ENCODE data around the gene AP1G2. TPM values are rescaled to one million over a fixed set of nuclear protein-coding genes. Genes with fewer than 3 reads are reported as not detected.
A peak's percentile ranks its signal among the peaks of the same experiment; 100 is the strongest.

Gene AP1G2
- total and polyA plus RNA-seq, 2 of the 13 experiments (the other 11 are each of a cell fraction or from before 2014, with no cell fraction given) = 96.9 to 611 TPM

DNA sequence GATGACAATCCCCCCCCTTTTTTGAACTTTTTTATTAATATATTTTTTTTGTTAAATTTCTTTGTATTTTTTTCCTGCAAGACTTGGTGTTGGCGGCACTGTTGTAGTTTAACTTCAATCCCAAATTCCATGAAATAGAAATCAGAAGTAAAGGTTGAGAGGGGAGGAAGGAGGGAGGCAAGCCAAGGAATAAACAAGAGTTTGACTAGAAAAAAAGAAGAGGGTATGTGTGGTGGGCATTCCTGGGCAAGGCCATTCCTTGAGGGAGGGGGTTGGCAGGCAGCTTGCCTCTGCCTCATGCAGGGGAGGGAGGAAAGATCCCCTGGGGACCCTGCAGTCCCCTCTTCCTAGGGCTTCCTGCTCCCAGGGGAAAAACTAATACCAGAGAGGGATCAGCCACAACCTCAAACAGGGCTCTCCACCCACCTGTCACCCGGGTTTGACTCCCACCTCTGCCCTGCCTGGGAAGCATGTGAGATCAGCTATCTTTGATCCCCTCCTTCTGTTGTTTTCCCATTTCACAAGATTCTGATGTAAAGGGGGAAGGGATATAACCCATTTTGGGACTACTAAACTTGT lies 519 bp upstream of the AP1G2 start (continued):
- TF ChIP-seq ZNF646 (CRISPR knock-in tag; IDR thresholded peaks at IDR 0.05) (no peak), ZNF20 (CRISPR knock-in tag; IDR thresholded peaks at IDR 0.05) (no peak), ZNF580 (CRISPR knock-in tag; IDR thresholded peaks at IDR 0.05; ENCODE audit: borderline replicate concordance, low read depth) (no peak), POGZ (CRISPR knock-in tag; IDR thresholded peaks at IDR 0.05) (no peak), ZNF296 (CRISPR knock-in tag; conservative IDR thresholded peaks at IDR 0.05) (no peak), FOXC1 (CRISPR knock-in tag; IDR thresholded peaks at IDR 0.05; ENCODE audit: borderline replicate concordance) (no peak), RAD21 (CRISPR knock-in tag; IDR thresholded peaks at IDR 0.05) (no peak), PITX1 (CRISPR knock-in tag; IDR thresholded peaks at IDR 0.05) (no peak), ZNF160 (CRISPR knock-in tag; IDR thresholded peaks at IDR 0.05) (no peak), ZNF672 (CRISPR knock-in tag; IDR thresholded peaks at IDR 0.05) (no peak), MZF1 (CRISPR knock-in tag; IDR thresholded peaks at IDR 0.05; ENCODE audit: borderline replicate concordance) (peak; percentile 21; the same call in 1 of the 2 replicates)
- TF ChIP-seq, protein P1, sequence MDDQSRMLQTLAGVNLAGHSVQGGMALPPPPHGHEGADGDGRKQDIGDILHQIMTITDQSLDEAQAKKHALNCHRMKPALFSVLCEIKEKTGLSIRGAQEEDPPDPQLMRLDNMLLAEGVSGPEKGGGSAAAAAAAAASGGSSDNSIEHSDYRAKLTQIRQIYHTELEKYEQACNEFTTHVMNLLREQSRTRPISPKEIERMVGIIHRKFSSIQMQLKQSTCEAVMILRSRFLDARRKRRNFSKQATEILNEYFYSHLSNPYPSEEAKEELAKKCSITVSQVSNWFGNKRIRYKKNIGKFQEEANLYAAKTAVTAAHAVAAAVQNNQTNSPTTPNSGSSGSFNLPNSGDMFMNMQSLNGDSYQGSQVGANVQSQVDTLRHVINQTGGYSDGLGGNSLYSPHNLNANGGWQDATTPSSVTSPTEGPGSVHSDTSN (CRISPR knock-in tag; IDR thresholded peaks at IDR 0.05; ENCODE audit: borderline replicate concordance) = no peak
- TF ChIP-seq, protein P2, sequence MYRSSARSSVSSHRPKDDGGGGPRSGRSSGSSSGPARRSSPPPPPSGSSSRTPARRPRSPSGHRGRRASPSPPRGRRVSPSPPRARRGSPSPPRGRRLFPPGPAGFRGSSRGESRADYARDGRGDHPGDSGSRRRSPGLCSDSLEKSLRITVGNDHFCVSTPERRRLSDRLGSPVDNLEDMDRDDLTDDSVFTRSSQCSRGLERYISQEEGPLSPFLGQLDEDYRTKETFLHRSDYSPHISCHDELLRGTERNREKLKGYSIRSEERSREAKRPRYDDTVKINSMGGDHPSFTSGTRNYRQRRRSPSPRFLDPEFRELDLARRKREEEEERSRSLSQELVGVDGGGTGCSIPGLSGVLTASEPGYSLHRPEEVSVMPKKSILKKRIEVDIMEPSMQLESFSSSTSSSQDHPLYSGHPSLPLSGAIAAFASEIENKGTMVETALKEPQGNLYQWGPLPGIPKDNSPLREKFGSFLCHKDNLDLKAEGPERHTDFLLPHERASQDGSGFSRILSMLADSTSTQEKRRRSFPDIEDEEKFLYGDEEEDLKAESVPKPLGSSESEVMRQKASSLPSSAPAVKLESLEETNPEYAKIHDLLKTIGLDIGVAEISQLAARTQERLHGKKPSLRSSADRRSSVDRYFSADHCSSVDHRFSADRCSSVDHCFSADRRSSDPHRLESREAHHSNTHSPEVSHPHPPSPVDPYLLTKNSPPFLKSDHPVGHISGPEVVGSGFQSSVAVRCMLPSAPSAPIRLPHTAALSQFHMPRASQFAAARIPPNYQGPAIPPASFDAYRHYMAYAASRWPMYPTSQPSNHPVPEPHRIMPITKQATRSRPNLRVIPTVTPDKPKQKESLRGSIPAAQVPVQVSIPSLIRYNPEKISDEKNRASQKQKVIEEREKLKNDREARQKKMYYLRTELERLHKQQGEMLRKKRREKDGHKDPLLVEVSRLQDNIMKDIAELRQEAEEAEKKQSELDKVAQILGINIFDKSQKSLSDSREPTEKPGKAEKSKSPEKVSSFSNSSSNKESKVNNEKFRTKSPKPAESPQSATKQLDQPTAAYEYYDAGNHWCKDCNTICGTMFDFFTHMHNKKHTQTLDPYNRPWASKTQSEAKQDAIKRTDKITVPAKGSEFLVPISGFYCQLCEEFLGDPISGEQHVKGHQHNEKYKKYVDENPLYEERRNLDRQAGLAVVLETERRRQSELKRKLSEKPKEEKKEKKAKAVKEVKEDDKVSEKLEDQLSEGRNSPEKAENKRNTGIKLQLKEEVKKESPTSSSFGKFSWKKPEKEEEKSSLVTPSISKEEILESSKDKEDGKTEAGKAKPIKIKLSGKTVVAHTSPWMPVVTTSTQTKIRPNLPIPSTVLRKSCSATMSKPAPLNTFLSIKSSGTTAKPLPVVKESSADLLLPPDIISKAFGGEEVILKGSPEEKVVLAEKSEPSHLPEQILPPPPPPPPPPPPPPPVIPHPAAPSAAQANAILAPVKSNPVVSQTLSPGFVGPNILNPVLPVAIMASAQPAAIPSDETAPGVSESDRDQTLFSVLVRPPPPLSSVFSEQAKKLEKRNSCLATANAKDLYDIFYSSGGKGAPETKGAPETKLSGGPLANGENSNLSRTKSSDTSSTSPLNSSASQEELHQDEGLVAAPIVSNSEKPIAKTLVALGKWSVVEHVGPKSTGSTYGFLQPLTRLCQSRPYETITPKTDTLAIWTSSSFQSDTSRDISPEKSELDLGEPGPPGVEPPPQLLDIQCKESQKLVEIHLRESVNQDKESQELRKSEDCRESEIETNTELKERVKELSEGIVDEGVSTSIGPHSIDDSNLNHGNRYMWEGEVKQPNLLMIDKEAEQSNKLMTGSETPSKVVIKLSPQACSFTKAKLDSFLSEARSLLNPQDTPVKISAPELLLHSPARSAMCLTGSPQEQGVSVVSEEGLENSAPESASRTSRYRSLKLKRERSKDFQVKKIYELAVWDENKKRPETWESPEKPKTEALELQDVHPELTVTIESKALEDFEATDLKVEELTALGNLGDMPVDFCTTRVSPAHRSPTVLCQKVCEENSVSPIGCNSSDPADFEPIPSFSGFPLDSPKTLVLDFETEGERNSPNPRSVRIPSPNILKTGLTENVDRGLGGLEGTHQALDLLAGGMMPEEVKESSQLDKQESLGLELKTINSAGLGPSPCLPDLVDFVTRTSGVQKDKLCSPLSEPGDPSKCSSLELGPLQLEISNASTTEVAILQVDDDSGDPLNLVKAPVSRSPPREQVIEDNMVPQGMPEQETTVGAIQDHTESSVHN (CRISPR knock-in tag; IDR thresholded peaks at IDR 0.05) = peak; percentile 19; the same call in 1 of the 2 replicates
